Measurements from ENCODE around the gene CAP2. TPM values are rescaled to one million over a fixed set of nuclear protein-coding genes. Genes with fewer than 3 reads are reported as not detected.

The CAP2 gene
- total RNA-seq, 1 experiment from 2014 or later, result 11.5 TPM

GRCh38 chr6:17456711-17457110 lies 63.3 kb downstream of the CAP2 start:
- Mint-ChIP-seq H3K4me3 (no peak overlapping the region), H3K27ac (no peak overlapping the region), H3K4me1 (peaks cover 13 to 15% of the 10 kb centered on the region in 2 experiments), H3K36me3 (ENCODE audit: insufficient read depth in 1 of 3, low read depth in 3 of 3) (peaks cover 0 to 4% (median 0%) of the 10 kb centered on the region in 3 experiments; a peak in 3 of 7 replicates), H3K9me3 (no peaks in the 10 kb centered on the region), H3K27me3 (ENCODE audit: low read depth) (no peaks in the 10 kb centered on the region)
- Histone ChIP-seq H3K9me3 (ENCODE audit: control insufficient read depth, low read depth, low read length) (no peaks in the 10 kb centered on the region), H3K14ac (ENCODE audit: insufficient read depth, low read length) (no peak overlapping the region), H3K4me2 (ENCODE audit: insufficient read depth, insufficient read length, low read length) (no peak overlapping the region), H2BK15ac (ENCODE audit: low read depth, low read length) (no peak overlapping the region), H4K5ac (ENCODE audit: insufficient read length, low read depth, low read length) (no peak overlapping the region), H2BK120ac (ENCODE audit: low read depth, low read length, poor library complexity, severe bottlenecking) (no peak overlapping the region), H2AK5ac (ENCODE audit: insufficient read length, low read length) (no peak overlapping the region), H2BK5ac (ENCODE audit: insufficient read length, low read length) (no peak overlapping the region), H3T11ph (ENCODE audit: low read length) (no peak overlapping the region), H3K27me3 (ENCODE audit: insufficient read depth, low read length) (no peaks in the 10 kb centered on the region), H3K79me1 (ENCODE audit: insufficient read depth, low read depth, low read length, poor library complexity, severe bottlenecking) (no peaks in the 10 kb centered on the region), H3K4ac (ENCODE audit: low read depth, low read length) (no peak overlapping the region), H3K18ac (ENCODE audit: insufficient read length, low read depth, low read length) (no peak overlapping the region), H3K56ac (ENCODE audit: insufficient read length, low read depth, low read length) (no peak overlapping the region), H2BK20ac (ENCODE audit: low read depth, low read length, poor library complexity, severe bottlenecking) (no peak overlapping the region), H3K9ac (ENCODE audit: extremely low read depth, insufficient read length, low read length) (no peak overlapping the region), H3K23me2 (ENCODE audit: insufficient read length, low read depth, low read length, poor library complexity, severe bottlenecking) (no peaks in the 10 kb centered on the region), H4K20me1 (ENCODE audit: control insufficient read depth, insufficient read depth, insufficient read length) (no peaks in the 10 kb centered on the region), H2AFZ (ENCODE audit: low read length) (no peak overlapping the region), H3K79me2 (ENCODE audit: insufficient read depth, low read length) (no peaks in the 10 kb centered on the region), H3K23ac (ENCODE audit: insufficient read length, low read depth, low read length) (no peak overlapping the region), H3K27ac (ENCODE audit: insufficient read length, low read depth, low read length) (no peak overlapping the region), H4K91ac (ENCODE audit: insufficient read length, low read depth, low read length) (no peak overlapping the region), H4K8ac (replicated peaks; ENCODE audit: insufficient read length, low read depth, low read length) (no peak overlapping the region), H2BK12ac (ENCODE audit: insufficient read length, low read depth, low read length) (no peak overlapping the region), H3K4me1 (ENCODE audit: insufficient read depth, low read length) (no peaks in the 10 kb centered on the region; the same call in 1 of the 2 replicates)
- WGBS (ENCODE audit: extremely low coverage, insufficient read length, low lambda C conversion rate), result no CpG with 5 or more reads among the region's 3 CpGs
- DNase-seq, result no peak
- TF ChIP-seq, protein P1, sequence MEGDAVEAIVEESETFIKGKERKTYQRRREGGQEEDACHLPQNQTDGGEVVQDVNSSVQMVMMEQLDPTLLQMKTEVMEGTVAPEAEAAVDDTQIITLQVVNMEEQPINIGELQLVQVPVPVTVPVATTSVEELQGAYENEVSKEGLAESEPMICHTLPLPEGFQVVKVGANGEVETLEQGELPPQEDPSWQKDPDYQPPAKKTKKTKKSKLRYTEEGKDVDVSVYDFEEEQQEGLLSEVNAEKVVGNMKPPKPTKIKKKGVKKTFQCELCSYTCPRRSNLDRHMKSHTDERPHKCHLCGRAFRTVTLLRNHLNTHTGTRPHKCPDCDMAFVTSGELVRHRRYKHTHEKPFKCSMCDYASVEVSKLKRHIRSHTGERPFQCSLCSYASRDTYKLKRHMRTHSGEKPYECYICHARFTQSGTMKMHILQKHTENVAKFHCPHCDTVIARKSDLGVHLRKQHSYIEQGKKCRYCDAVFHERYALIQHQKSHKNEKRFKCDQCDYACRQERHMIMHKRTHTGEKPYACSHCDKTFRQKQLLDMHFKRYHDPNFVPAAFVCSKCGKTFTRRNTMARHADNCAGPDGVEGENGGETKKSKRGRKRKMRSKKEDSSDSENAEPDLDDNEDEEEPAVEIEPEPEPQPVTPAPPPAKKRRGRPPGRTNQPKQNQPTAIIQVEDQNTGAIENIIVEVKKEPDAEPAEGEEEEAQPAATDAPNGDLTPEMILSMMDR (conservative IDR thresholded peaks at IDR 0.05), result no peak
